ENCODE measurements around the gene NRCAM.

DNA sequence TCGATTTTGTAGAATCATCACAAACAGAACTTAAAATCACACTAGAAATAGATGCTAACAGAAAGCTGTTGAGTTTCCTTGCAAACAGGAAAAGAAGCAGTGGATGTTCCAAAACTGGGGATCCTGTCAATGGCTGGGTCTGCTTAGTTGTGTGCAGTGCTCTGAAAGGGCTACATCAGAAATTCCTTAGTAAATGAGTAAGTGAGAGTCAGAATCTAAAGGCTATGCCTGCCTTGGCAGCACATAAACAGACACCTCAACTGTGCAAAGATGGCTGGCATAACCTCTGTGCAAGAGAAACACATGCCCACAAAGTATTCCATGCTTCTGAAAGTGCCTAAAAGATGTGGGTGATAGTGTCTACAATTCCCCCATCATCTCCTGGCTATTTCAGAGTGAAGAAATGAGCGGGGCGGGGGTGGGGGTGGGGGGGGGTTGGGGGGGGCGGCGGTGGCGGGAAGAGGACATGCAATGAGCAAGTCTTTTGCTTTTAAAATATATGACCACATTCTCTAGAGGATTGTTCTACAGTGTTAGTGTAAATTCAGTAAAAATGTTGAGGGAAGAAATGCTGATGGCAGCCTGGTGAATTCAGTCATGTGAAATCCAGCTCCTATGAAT is 187.9 kb downstream of the NRCAM start:
- TF ChIP-seq, protein P1, sequence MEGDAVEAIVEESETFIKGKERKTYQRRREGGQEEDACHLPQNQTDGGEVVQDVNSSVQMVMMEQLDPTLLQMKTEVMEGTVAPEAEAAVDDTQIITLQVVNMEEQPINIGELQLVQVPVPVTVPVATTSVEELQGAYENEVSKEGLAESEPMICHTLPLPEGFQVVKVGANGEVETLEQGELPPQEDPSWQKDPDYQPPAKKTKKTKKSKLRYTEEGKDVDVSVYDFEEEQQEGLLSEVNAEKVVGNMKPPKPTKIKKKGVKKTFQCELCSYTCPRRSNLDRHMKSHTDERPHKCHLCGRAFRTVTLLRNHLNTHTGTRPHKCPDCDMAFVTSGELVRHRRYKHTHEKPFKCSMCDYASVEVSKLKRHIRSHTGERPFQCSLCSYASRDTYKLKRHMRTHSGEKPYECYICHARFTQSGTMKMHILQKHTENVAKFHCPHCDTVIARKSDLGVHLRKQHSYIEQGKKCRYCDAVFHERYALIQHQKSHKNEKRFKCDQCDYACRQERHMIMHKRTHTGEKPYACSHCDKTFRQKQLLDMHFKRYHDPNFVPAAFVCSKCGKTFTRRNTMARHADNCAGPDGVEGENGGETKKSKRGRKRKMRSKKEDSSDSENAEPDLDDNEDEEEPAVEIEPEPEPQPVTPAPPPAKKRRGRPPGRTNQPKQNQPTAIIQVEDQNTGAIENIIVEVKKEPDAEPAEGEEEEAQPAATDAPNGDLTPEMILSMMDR (tag by site-specific recombination; IDR thresholded peaks at IDR 0.05): no peak
- no peak for TF ChIP-seq ZNF830 (tag by site-specific recombination; IDR thresholded peaks at IDR 0.05; ENCODE audit: low read depth)
